ENCODE measurements around the gene TMEM94. TPM values are rescaled to one million over a fixed set of nuclear protein-coding genes. Genes with fewer than 3 reads are reported as not detected.

Gene TMEM94
- total and polyA plus RNA-seq, 2 of the 4 experiments (the other 2 are of a cell fraction): 8.4 to 64.7 TPM

- H3K9me1 ChIP-seq (ENCODE audit: insufficient read depth, low read length): peaks cover 7% of the 10 kb centered on the region
- no peak for ATAC-seq (ENCODE audit: low read depth)
Measured at GRCh38 chr17:75487351-75488070, 31.1 kb downstream of the TMEM94 start.

More at GRCh38 chr17:75487351-75488070, 31.1 kb downstream of the TMEM94 start:
- H3K4me1 ChIP-seq (ENCODE audit: control insufficient read depth, insufficient read depth, low read length): no peaks in the 10 kb centered on the region
- peaks cover 10% of the 10 kb centered on the region; the same call in 1 of the 2 replicates for H3K36me3 ChIP-seq (ENCODE audit: control insufficient read depth, insufficient read depth, low read length)
- no peak overlapping the region for H3K56ac ChIP-seq (ENCODE audit: extremely low read depth, insufficient read depth, low read length)
- H2AFZ ChIP-seq (replicated peaks; ENCODE audit: low read length, poor library complexity): peak overlapping the region; percentile 58
- intact Hi-C loops (cut with micrococcal nuclease) (no loop called here), dilution Hi-C loops (cut with HindIII; ENCODE audit: low sequenced_read_pairs, unreplicated experiment) (no loop called here), in situ Hi-C loops (cut with MboI; ENCODE audit: low sequenced_read_pairs) (no loop called here)
- peak overlapping the region; percentile 65 for H2AK9ac ChIP-seq (replicated peaks; ENCODE audit: low read depth, low read length, poor library complexity)
- no peak overlapping the region for H2BK5ac ChIP-seq (ENCODE audit: low read depth, low read length, poor library complexity, severe bottlenecking)
- 77% methylated on average over 6 of the region's 12 CpGs; no CpG with 5 or more reads in 1 of the 2 experiments for WGBS, 2 experiments (ENCODE audit: extremely low coverage in 2 of 2, insufficient read length in 1 of 2)
- H4K8ac ChIP-seq (ENCODE audit: low read depth in 2 of 2, low read length in 2 of 2): no peak overlapping the region
- no peaks in the 10 kb centered on the region for H3K9me3 ChIP-seq (ENCODE audit: control insufficient read depth, insufficient read depth, low read length)
- peaks cover 3 to 20% of the 10 kb centered on the region in 2 experiments for H3K79me1 ChIP-seq (ENCODE audit: low read depth in 1 of 2, low read length in 2 of 2)
- H2BK120ac ChIP-seq (ENCODE audit: low read depth, low read length): no peak overlapping the region
- H4K20me1 ChIP-seq (ENCODE audit: insufficient read depth, low read length): peaks cover 10% of the 10 kb centered on the region
- TF ChIP-seq, protein P1, sequence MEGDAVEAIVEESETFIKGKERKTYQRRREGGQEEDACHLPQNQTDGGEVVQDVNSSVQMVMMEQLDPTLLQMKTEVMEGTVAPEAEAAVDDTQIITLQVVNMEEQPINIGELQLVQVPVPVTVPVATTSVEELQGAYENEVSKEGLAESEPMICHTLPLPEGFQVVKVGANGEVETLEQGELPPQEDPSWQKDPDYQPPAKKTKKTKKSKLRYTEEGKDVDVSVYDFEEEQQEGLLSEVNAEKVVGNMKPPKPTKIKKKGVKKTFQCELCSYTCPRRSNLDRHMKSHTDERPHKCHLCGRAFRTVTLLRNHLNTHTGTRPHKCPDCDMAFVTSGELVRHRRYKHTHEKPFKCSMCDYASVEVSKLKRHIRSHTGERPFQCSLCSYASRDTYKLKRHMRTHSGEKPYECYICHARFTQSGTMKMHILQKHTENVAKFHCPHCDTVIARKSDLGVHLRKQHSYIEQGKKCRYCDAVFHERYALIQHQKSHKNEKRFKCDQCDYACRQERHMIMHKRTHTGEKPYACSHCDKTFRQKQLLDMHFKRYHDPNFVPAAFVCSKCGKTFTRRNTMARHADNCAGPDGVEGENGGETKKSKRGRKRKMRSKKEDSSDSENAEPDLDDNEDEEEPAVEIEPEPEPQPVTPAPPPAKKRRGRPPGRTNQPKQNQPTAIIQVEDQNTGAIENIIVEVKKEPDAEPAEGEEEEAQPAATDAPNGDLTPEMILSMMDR (conservative IDR thresholded peaks at IDR 0.05; ENCODE audit: low read depth, low read length): peak; percentile 12; the same call in 1 of the 2 replicates
- TF ChIP-seq MAFK (IDR thresholded peaks at IDR 0.05; ENCODE audit: low read depth, low read length): no peak
- CTCF ChIA-PET: interaction anchor here (0.6 kb wide), 1 partner anchor 165 kb away, joined by 5 read pairs; no protein-coding TSS in a partner anchor
- H4K5ac ChIP-seq (ENCODE audit: low read depth, low read length): no peak overlapping the region
- no peak overlapping the region for H3K4ac ChIP-seq (ENCODE audit: low read depth, low read length)
- no peak overlapping the region for H4K91ac ChIP-seq (ENCODE audit: insufficient read depth, low read depth, low read length)
- H3K4me3 ChIP-seq (ENCODE audit: insufficient read depth, low read depth, low read length): no peak overlapping the region
- no peak overlapping the region for H3K9ac ChIP-seq (ENCODE audit: low read depth, low read length)
- BruUV-seq (replicated peaks): no TSS peak
- H3K4me2 ChIP-seq (ENCODE audit: low read depth, low read length): no peak overlapping the region
- H3K27me3 ChIP-seq (ENCODE audit: control insufficient read depth, insufficient read depth, low read length): no peaks in the 10 kb centered on the region
- POLR2A ChIA-PET (ENCODE audit: unreplicated experiment): no interaction called here
- no peak overlapping the region for H2AK5ac ChIP-seq (ENCODE audit: low read depth, low read length)
- H3K18ac ChIP-seq (ENCODE audit: low read depth, low read length): no peak overlapping the region
- no peak overlapping the region for H2BK20ac ChIP-seq (ENCODE audit: low read depth, low read length)
- H3K23ac ChIP-seq (ENCODE audit: low read depth, low read length): no peak overlapping the region
- H3K27ac ChIP-seq (ENCODE audit: insufficient read depth, low read length): no peak overlapping the region
- H2BK15ac ChIP-seq (ENCODE audit: low read depth, low read length): no peak overlapping the region
- no peak for DNase-seq
- no peak overlapping the region for H3K14ac ChIP-seq (replicated peaks; ENCODE audit: low read depth, low read length)

Data from IMR-90 (cell line).